HG02642 (cell line): ENCODE measurements around the gene RPL3.
"Not testable (repeated sequence)": the region's sequence is repeated elsewhere in the genome, so short reads cannot be mapped to it uniquely, and the experiment has no call there.

Experiments
- ATAC-seq: cut with Tn5 transposase; IDR thresholded peaks from one replicate; pipeline ENCODE4 v1.9.1; 2021; ENCODE audit warnings: mild to moderate bottlenecking; ENCODE audit not compliant: unreplicated experiment, poor library complexity

The RPL3 gene

DNA sequence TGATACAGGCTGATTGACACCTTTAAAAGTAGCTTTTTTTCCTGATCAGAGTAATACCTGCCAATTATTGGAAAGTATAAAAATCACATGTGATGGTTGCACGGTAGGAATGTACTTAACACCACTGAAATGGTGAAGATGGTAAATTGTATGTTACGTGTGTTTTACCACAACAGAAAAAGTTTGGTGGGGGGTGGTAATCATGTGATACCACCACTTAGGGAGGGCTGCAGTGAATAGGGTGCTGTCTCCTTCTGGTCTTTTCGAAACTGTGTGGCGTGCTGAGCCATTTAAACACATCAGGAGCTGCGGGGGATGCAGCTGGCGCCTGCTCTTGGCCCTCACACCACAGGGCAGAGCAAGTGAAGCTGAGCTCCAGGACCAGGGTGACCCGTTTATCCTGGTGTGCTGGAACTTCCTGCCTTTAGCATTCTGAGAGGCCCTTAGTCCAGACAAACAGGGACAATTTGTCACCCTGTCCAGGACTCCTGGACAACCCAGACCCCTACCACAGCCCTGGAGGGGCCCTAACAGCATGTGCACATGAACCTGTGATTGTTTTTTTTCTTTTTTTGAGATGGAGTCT is 33.0 kb upstream of the RPL3 start:
- no peak for ATAC-seq

DNA sequence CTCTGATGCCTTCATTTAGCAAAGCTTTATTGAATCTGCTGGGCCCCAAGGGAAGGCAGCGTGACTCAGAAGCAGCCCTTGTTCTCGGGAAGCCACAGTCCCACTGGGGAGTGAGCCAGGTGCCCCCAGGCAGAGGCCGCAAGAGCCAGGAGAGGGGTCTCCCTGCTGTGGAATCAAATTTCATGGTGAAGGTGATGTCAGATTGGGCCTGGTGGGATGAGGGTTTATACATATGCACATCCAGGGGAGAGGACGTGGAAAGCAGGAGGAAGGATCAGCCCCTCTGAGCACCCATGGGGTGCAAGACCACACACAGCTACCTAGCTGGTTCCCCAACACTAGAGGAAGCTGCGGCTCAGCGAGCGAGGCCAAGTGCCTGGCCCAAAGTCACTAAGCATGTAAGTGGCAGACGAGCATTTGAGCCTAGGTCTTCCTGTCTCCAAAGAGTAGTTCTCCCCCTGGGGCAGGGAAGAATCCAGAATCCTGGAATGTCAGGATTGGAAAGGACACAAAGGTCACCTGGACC is 32.3 kb upstream of the RPL3 start:
- ATAC-seq, result no peak

DNA sequence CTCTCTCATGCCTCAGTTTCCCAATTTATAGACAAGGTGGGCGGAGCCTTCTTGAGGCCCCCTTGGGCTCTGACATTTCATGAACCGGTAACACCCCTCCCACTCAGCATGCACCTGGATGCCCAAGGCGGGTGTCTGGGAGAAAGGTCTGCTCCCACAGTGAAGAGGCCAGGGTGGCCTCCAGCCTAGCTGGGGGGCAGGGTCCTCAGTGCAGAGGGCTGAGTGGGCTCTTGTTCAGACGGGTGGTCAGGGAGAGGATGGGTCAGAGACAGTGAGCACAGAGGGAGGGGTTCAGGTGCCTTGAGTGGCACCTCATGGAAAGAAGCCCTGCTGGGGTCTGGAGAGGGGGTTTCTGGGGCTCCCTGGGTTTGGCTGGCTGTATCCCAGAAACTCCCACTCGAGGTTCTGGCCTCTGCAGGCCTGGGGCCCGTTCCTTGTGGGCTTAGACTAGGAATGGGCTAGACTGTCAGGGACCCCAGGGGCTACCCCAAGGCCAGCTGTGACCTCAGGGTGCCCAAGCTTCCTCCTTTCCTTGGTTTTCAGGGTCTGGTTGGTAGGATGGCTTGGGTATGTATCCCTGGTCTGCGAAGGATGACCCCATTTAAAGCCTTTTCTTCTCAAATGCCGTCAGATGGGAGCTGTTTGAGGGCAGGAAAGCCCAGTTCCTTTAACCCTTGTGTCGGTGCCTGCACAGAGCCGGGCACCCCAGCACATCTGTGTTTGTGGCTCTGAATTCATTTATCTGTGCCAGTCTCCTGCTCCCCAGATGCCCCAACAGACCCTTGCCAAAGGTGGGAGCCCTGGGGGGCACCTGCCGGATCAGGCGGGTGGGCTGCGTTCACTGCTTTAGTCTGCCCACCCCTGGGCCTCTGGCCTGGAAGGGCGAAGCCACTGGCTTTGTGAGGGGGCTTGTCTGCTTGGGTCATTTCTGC is 31.6 kb upstream of the RPL3 start:
- ATAC-seq, result no peak

- peak; percentile 26 for ATAC-seq
These were observed 30.7 kb upstream of the RPL3 start, which contains the start of gene SYNGR1 for GRCh38 chr22:39349967-39350726. SYNGR1 (plus strand) TSS chr22:39349991; CDS start chr22:39350011, 20 bp downstream.

- ATAC-seq, result peak; percentile 57
These were observed 30.1 kb upstream of the RPL3 start for GRCh38 chr22:39349506-39349966.

DNA sequence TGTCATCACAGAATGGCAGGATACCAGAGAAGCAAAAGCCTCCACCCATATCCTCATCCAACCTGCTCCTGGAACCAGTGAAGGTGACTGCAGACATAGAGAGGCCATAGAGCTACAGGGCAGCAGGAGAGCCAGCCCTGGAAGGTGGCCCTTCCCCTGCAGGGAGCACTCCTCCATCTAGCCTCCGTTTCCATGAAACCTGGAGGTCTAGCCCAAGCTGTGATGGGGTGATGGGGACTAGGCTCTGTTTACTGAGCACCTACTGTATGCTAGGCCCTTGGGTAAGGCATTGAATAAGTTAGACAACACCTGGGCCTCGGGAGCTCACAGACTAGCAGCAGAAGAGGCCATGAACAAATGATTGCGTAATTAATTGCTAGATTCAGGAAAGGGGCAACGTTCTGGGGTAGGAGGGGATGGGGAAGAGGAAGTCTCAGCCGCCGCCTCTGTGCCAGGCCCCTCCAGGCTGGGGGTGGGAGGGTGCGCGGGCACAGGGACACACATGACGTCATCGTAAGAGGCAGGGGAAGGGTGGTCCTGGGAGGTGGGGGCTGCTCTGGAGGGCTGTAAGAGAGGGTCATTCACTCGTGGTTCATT is 29.6 kb upstream of the RPL3 start:
- no peak for ATAC-seq

GRCh38 chr22:39345231-39345630 is 25.8 kb upstream of the RPL3 start:
- ATAC-seq, result no peak

- no peak for ATAC-seq
These were observed 24.6 kb upstream of the RPL3 start for GRCh38 chr22:39344046-39344390.

DNA sequence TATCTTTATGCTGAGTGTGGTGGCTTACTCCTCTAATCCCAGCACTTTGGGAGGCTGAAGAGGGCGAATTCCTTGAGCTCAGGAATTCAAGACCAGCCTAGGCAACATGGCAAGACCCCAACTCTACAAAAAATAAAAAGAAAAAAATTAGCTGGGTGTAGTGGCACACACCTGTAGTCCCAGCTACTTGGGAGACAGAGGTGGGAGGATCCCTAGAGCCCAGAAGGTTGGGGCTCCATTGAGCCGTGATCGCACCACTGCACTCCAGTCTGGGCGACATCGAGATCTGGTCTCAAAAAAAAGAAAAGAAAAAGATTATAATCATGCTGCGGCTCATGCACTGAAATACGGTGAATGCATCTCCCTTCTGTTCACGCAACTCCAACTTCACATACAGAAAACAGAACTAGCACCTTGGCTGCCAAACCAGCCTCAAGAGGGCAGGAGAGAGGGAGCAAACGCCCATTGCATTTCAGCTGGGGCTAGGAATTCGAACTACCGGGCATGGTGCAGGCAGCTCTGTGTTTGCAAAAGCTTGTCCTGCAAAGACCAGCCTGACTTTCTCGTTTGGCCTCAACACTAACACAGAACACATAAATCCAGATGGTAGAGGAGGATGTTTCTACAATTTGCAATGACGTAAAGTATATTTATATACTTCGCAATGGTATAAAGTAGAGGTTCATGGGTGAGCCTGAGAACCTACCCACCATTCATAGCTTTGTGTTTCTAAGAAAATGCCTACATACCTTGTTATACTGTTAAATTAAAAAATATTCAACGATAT is 24.0 kb upstream of the RPL3 start:
- no peak for ATAC-seq

GRCh38 chr22:39341179-39341578 is 21.8 kb upstream of the RPL3 start:
- ATAC-seq, result no peak

GRCh38 chr22:39339775-39340174 is 20.4 kb upstream of the RPL3 start:
- ATAC-seq, result not testable (repeated sequence)

DNA sequence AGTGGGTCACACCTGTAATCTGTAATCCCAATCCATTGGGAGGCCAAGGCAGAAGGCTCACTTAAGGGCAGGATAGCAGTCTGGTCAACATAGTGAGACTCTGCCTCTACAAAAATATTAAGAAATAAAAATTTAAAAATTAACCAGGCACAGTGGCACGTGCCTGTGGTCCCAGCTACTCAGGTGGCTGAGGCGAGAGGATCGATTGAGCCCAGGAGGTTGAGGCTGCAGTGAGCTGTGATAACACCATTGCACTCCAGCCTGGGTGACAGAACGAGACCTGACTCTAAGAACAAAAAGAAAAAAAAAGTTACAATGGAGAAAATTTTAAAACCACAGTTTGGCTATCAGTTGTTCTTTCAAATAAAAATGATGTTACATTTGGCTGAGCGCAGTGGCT is 17.0 kb upstream of the RPL3 start:
- no peak for ATAC-seq

DNA sequence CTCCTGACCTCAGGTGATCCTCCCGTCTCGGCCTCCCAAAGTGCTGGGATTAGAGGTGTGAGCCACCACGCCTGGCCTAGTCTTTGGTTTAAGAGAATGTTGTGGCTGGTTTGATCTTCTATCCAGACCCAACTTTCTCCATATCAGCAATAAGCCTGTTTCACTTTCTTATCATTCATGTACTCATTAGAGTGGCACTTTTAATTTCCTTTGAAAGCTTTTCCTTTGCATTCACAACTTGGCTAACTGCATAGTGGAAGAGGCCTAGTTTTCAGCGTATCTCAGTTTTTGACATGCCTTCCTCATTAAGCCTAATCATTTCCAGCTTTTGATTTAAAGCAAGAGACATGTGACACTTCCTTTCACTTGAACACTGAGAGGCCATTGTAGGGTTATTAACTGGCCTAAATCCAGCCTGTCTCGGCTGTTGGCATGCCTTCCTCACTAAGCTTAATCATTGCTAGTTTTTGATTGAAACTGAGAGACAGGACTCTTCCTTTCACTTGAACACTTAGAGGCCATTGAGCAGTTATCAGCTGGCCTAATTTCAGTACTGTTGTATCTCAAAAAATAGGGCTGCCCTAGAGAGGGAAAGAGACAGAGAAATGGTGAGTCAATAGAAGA is 13.1 kb upstream of the RPL3 start:
- ATAC-seq, result no peak

GRCh38 chr22:39330553-39330952 is 11.1 kb upstream of the RPL3 start:
- ATAC-seq, result not testable (repeated sequence)

DNA sequence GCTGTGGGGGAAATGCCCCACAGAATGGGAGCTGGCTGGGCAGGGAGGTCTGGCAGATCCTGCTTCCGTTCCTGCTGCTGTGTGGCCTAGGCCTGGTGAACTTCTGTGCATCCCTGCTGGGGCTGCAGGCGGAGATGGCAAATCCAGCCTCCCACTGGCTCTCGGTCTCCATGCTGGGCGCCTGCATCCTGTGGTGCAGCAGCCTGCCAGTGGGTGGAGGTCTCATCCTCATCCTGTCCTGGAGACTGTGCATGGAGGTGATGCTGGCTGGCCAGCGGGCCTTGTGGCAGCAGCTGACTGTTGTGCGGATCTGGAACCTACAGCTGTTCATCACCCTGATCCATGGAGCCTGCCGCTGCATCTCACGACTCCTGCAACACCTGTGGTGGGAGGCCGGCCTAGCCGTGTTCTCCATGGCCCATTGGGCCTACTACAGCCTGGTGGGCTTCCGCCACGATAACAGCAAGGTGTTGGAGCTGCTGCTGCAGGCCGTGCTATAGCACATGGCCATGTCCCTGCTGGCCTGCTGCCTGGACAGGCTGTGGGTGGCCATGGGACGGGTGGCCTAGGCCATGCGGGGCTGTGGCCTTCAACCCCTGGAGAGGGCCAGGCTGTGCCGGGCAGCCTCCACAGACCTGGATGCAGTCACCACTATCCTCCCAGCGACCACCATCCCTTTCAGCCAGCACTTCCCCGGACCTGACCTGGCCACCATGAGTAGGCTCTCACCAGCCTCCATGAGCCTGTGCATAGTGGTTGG is 8.8 kb upstream of the RPL3 start:
- no peak for ATAC-seq

DNA sequence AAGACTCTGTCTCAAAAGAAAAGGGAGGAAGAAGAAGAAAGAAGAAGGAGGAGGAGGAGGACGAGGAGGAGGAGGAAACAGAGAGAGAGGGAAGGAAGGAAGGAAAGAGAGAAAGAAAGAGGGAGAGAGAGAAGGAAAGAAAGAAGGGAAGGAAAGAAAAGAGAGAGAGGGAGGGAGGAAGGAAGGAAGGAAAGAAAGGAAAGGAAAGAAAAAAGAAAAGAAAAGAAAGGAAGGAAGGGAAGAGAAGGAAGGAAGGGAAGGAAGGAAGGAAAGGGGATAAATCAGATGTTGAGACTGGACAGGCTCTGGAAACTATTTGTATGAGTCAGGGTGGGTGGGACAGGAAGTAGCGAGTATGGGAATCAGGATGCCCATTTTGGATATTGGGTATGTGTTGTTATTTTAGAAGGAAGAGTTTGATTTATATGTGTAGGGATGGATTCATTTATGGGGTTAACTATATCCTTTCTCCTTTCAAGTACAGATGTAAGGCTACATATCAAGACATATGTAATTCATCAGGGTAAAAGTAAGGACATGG is 6.0 kb upstream of the RPL3 start:
- ATAC-seq, result no peak

GRCh38 chr22:39320616-39321029 is 1.2 kb upstream of the RPL3 start:
- ATAC-seq, result not testable (repeated sequence)
